HepG2 (cell line): ENCODE data around the gene ZFHX3. TPM values are rescaled to one million over a fixed set of nuclear protein-coding genes. Genes with fewer than 3 reads are reported as not detected.

Source experiments
- AKAP8 ChIP-seq: sonication (generic); formaldehyde crosslinking; IDR thresholded peaks from 2 replicates; pipeline ENCODE4 v1.5.1; 2020; ENCODE audit warnings: mild to moderate bottlenecking, missing genetic modification reagents
- ARID2 ChIP-seq: sonication (generic); formaldehyde crosslinking; IDR thresholded peaks from 2 replicates; pipeline ENCODE4 v1.8.1; 2022; ENCODE audit warnings: mild to moderate bottlenecking, missing genetic modification reagents, borderline replicate concordance
- ERF ChIP-seq: IDR thresholded peaks from 2 replicates; pipeline ENCODE4 v1.6.1; 2018; ENCODE audit warnings: missing biosample characterization, missing genetic modification reagents
- GABPB1 ChIP-seq: IDR thresholded peaks from 2 replicates; pipeline ENCODE4 v1.6.1; 2016; ENCODE audit warnings: mild to moderate bottlenecking, missing genetic modification reagents, moderate library complexity, missing compliant biosample characterization
- GLI4 ChIP-seq: sonication (generic); formaldehyde crosslinking; IDR thresholded peaks from 2 replicates; pipeline ENCODE4 v1.5.1; 2020; ENCODE audit warnings: missing genetic modification reagents, mild to moderate bottlenecking, moderate library complexity, borderline replicate concordance
- SMAD9 ChIP-seq: sonication (generic); formaldehyde crosslinking; IDR thresholded peaks from 2 replicates; pipeline ENCODE4 v1.5.1; 2020; ENCODE audit warnings: mild to moderate bottlenecking, missing genetic modification reagents
- TBX2 ChIP-seq: sonication (generic); formaldehyde crosslinking; IDR thresholded peaks from 2 replicates; pipeline ENCODE4 v1.5.0; 2020; ENCODE audit warnings: missing genetic modification reagents, mild to moderate bottlenecking, borderline replicate concordance
- ZMAT3 ChIP-seq: sonication (generic); formaldehyde crosslinking; conservative IDR thresholded peaks from 2 replicates; pipeline ENCODE4 v1.7.0; 2021; ENCODE audit warnings: missing genetic modification reagents
- ZNF253 ChIP-seq: sonication (generic); formaldehyde crosslinking; IDR thresholded peaks from 2 replicates; pipeline ENCODE4 v1.8.0; 2022; ENCODE audit warnings: mild to moderate bottlenecking, missing genetic modification reagents, borderline replicate concordance
- ZNF451 ChIP-seq: sonication (generic); formaldehyde crosslinking; IDR thresholded peaks from 2 replicates; pipeline ENCODE4 v1.5.0; 2020; ENCODE audit warnings: mild to moderate bottlenecking, missing genetic modification reagents
- ZNF543 ChIP-seq: sonication (generic); formaldehyde crosslinking; IDR thresholded peaks from 2 replicates; pipeline ENCODE4 v1.4.0; 2020; ENCODE audit warnings: mild to moderate bottlenecking, missing genetic modification reagents
- ZNF709 ChIP-seq: sonication (generic); formaldehyde crosslinking; IDR thresholded peaks from 2 replicates; pipeline ENCODE4 v1.5.0; 2020; ENCODE audit warnings: mild to moderate bottlenecking, missing genetic modification reagents
- ZSCAN12 ChIP-seq: sonication (generic); formaldehyde crosslinking; IDR thresholded peaks from 2 replicates; pipeline ENCODE4 v1.9.0; 2021; ENCODE audit warnings: mild to moderate bottlenecking, missing genetic modification reagents
- polyA plus RNA-seq, 8 experiments: library from polyadenylated mRNA; depleted of rRNA in 3 of 8; stranded (reverse) in 7 of 8; unstranded in 1 of 8; fragments of >200 nt; fragmentation: Illumina TruSeq in 4 of 8; extraction: Trizol in 4 of 8; gene quantifications; 2 replicates each; pipeline versions ENCODE4 v1.2.1 to v1.2.3, GENCODE V29; 2011 to 2016; ENCODE audit warnings: low read depth in 4 of 8, missing spikeins in 1 of 8, mixed read lengths in 1 of 8; ENCODE audit not compliant: insufficient read depth in 1 of 8
- total RNA-seq, 5 experiments: library from RNA; depleted of rRNA; stranded (reverse); fragments of >200 nt; fragmentation: Illumina TruSeq; extraction: Trizol; gene quantifications; 2 replicates each; pipeline ENCODE4 v1.2.3, GENCODE V29; 2016; ENCODE audit warnings: low read depth in 1 of 5
- TF ChIP-seq, protein P1 (sequence below): sonication (generic); formaldehyde crosslinking; IDR thresholded peaks from 2 replicates; pipeline ENCODE4 v1.4.0; 2020; ENCODE audit warnings: missing genetic modification reagents, borderline replicate concordance
- TF ChIP-seq, protein P2 (sequence below): sonication (generic); formaldehyde crosslinking; conservative IDR thresholded peaks from 2 replicates; pipeline ENCODE4 v1.4.0; 2020; ENCODE audit warnings: missing genetic modification reagents
- TF ChIP-seq, protein P3 (sequence below): IDR thresholded peaks from 2 replicates; pipeline ENCODE4 v1.6.1; 2016; ENCODE audit warnings: low read depth, borderline replicate concordance
- TF ChIP-seq, protein P4 (sequence below): sonication (generic); formaldehyde crosslinking; IDR thresholded peaks from 2 replicates; pipeline ENCODE4 v1.4.0; 2020; ENCODE audit warnings: missing genetic modification reagents
- TF ChIP-seq, protein P5 (sequence below): sonication (generic); formaldehyde crosslinking; IDR thresholded peaks from 2 replicates; pipeline ENCODE4 v1.9.0; 2021; ENCODE audit warnings: missing genetic modification reagents, borderline replicate concordance

The ZFHX3 gene
- total and polyA plus RNA-seq, 2 of the 13 experiments (the other 11 are each of a cell fraction or from before 2014, with no cell fraction given), result 5.0 to 6.0 TPM

DNA sequence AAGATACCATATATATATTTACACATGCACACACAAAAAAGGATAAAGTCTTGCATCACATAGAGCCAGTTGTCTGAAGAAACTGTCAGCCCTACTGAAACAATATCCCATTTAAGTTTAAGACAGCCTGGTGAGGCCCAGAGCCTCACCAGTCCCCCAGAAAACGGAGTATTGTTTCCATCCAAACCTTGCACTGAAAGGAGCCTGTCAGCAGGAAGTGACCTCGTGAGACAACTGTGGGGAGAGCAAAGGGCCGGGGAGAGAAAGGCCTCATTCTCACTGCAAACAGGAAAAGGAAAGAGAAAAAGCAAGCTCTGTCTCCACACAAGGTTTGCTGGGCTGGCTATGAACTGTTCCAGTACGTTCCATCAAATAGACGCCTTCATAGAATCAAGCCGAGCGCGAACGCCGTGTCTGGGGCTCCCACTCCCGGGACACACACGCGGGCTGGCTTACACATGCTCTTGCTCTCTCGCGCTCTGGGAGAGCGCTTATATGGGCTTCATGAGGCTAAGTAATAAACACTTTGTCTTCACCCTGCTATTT lies 44.4 kb upstream of the ZFHX3 start (continued):
- TF ChIP-seq, protein P1, sequence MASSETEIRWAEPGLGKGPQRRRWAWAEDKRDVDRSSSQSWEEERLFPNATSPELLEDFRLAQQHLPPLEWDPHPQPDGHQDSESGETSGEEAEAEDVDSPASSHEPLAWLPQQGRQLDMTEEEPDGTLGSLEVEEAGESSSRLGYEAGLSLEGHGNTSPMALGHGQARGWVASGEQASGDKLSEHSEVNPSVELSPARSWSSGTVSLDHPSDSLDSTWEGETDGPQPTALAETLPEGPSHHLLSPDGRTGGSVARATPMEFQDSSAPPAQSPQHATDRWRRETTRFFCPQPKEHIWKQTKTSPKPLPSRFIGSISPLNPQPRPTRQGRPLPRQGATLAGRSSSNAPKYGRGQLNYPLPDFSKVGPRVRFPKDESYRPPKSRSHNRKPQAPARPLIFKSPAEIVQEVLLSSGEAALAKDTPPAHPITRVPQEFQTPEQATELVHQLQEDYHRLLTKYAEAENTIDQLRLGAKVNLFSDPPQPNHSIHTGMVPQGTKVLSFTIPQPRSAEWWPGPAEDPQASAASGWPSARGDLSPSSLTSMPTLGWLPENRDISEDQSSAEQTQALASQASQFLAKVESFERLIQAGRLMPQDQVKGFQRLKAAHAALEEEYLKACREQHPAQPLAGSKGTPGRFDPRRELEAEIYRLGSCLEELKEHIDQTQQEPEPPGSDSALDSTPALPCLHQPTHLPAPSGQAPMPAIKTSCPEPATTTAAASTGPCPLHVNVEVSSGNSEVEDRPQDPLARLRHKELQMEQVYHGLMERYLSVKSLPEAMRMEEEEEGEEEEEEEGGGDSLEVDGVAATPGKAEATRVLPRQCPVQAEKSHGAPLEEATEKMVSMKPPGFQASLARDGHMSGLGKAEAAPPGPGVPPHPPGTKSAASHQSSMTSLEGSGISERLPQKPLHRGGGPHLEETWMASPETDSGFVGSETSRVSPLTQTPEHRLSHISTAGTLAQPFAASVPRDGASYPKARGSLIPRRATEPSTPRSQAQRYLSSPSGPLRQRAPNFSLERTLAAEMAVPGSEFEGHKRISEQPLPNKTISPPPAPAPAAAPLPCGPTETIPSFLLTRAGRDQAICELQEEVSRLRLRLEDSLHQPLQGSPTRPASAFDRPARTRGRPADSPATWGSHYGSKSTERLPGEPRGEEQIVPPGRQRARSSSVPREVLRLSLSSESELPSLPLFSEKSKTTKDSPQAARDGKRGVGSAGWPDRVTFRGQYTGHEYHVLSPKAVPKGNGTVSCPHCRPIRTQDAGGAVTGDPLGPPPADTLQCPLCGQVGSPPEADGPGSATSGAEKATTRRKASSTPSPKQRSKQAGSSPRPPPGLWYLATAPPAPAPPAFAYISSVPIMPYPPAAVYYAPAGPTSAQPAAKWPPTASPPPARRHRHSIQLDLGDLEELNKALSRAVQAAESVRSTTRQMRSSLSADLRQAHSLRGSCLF, result no peak
- TF ChIP-seq ZNF451 (CRISPR knock-in tag), result no peak
- TF ChIP-seq ZNF709, result no peak
- TF ChIP-seq TBX2 (CRISPR knock-in tag), result no peak
- no peak for TF ChIP-seq ZMAT3 (CRISPR knock-in tag)
- TF ChIP-seq ERF, result peak; percentile 70; the same call in 1 of the 2 replicates
- TF ChIP-seq, protein P2, sequence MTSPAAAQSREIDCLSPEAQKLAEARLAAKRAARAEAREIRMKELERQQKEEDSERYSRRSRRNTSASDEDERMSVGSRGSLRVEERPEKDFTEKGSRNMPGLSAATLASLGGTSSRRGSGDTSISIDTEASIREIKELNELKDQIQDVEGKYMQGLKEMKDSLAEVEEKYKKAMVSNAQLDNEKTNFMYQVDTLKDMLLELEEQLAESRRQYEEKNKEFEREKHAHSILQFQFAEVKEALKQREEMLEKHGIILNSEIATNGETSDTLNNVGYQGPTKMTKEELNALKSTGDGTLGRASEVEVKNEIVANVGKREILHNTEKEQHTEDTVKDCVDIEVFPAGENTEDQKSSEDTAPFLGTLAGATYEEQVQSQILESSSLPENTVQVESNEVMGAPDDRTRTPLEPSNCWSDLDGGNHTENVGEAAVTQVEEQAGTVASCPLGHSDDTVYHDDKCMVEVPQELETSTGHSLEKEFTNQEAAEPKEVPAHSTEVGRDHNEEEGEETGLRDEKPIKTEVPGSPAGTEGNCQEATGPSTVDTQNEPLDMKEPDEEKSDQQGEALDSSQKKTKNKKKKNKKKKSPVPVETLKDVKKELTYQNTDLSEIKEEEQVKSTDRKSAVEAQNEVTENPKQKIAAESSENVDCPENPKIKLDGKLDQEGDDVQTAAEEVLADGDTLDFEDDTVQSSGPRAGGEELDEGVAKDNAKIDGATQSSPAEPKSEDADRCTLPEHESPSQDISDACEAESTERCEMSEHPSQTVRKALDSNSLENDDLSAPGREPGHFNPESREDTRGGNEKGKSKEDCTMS (CRISPR knock-in tag), result no peak
- no peak for TF ChIP-seq ARID2 (CRISPR knock-in tag)
- TF ChIP-seq SMAD9 (CRISPR knock-in tag), result no peak
- no peak for TF ChIP-seq ZSCAN12
- TF ChIP-seq, protein P3, sequence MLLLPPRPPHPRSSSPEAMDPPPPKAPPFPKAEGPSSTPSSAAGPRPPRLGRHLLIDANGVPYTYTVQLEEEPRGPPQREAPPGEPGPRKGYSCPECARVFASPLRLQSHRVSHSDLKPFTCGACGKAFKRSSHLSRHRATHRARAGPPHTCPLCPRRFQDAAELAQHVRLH, result no peak
- TF ChIP-seq GLI4, result no peak
- no peak for TF ChIP-seq AKAP8
- TF ChIP-seq, protein P4, sequence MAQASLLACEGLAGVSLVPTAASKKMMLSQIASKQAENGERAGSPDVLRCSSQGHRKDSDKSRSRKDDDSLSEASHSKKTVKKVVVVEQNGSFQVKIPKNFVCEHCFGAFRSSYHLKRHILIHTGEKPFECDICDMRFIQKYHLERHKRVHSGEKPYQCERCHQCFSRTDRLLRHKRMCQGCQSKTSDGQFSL (CRISPR knock-in tag), result no peak
- no peak for TF ChIP-seq ZNF543 (CRISPR knock-in tag)
- 0 out of 2 replicates have a peak, but pooled peaks have one; percentile 32 for TF ChIP-seq ZNF253 (CRISPR knock-in tag)
- TF ChIP-seq, protein P5, sequence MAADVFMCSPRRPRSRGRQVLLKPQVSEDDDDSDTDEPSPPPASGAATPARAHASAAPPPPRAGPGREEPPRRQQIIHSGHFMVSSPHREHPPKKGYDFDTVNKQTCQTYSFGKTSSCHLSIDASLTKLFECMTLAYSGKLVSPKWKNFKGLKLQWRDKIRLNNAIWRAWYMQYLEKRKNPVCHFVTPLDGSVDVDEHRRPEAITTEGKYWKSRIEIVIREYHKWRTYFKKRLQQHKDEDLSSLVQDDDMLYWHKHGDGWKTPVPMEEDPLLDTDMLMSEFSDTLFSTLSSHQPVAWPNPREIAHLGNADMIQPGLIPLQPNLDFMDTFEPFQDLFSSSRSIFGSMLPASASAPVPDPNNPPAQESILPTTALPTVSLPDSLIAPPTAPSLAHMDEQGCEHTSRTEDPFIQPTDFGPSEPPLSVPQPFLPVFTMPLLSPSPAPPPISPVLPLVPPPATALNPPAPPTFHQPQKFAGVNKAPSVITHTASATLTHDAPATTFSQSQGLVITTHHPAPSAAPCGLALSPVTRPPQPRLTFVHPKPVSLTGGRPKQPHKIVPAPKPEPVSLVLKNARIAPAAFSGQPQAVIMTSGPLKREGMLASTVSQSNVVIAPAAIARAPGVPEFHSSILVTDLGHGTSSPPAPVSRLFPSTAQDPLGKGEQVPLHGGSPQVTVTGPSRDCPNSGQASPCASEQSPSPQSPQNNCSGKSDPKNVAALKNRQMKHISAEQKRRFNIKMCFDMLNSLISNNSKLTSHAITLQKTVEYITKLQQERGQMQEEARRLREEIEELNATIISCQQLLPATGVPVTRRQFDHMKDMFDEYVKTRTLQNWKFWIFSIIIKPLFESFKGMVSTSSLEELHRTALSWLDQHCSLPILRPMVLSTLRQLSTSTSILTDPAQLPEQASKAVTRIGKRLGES (CRISPR knock-in tag), result no peak
- TF ChIP-seq GABPB1 (CRISPR knock-in tag), result peak; percentile 60
